ENCODE results near the gene SLC1A5.

Gene SLC1A5

DNA sequence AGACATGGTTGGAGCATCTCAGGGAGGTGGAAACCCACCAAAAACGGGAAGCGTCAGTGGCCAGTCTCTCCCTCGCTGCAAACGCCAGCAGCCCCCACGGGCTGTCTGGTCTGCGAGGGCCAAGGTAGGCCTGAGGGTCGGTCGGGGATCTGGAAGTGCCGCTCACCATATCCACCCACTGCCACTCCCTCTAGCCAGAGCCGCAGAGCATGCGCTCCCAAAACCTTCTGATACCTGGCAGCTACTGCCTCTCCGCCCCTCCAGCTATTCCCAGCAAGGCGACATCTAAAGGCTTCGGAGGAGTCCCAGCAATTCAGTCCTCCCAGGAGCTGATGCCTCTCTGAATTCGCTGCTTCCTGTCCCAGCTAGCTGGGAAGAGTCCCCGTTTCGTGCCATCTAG lies 46.9 kb downstream of the SLC1A5 start:
- DNase-seq: no peak

DNA sequence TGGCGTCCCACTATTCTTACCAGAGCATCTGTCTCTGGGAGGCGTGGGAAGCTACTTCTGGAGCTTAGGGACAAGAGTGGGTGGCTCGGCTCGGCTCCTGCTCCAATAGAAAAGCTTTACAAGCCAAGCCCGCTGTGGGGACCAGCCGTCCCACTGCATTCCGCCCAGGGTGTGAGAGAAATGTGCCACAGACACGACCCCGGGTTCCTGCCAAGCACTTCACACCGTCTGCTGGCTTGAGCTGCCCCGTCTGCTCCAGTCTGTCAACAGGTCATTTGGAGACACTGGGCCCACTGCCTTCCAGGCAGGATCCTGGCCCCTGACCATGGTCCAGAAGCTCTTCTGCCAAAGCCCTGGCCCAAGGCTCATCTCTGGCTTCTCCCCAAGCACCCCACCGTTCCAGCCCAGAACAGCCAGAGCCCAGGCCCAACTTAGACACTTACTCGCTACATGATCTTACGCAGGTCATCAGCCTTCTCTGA lies 49.1 kb downstream of the SLC1A5 start:
- no peak for DNase-seq

DNA sequence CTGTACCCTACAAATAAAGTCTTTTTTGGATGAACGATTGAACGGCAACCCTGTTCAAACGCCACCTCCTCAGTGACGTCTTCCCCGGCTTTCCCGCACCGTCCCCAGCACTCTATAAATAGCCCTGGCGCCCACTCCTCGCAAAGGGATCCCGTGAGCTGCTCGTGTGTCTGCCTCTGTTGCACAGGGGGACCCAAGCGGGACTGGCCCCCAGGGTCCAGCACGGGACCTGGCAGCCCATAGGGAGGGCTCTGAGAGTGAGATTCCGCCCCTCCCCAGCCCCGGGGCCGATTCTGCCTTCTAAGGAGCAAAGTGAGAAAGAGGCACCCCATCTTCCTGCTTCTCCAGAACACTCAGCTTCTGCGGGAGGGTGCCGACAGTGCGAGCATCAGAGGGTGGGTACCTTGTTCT lies 50.6 kb downstream of the SLC1A5 start:
- no peak for DNase-seq

DNA sequence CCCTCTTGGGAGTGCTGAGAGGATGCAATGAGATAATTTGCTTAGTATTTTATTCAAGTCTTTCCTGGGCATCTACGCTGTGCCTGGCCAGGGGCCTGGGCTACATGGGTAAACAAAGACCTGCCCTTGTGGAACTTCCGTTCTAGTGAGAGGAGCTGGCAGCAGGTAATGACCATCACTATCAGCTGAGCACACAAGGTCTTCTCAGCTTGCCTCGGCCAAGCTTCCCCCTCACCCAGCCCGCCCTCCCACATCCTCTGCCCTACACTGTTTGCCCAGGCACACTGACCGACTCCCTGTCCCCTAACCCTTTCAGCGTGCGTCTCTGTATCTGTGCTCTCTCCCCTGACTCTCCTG lies 51.1 kb downstream of the SLC1A5 start:
- no peak for DNase-seq

DNA sequence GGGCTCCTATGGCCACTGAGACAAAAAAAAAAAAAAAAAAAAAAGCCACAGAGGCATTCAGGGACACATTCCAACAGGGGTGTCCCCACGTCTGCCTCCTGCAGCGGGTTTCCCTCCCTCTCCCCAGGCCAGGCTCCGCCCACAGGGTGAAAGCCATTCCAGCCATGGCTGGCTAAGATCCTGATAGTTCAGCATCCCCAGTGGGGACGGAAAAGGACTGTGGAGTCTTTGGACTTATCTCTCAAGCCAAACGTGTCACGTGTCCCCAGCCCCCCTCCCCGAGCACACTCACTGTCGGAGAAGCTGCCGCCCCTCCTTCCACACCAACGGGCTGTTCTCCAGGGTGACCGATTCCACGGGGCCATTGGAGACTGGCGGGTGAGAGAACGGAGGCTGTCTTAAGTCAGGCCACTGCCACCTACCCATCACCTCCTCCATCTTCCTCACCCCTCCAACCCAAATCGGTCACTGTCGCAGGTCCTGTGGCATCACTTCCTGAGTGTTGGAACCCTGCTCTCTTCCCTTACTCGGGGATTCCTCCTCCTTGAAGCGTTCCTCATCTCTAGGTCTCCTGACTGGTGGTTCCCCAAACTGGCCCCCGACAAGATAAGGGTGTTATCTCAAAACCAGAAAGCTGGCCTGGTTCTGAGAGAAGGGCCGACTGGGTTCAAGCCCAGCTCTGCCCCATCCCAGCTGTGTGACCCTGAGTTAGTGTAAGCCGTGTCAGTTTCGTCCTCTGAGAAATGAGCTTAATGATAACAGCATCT lies 51.7 kb downstream of the SLC1A5 start:
- DNase-seq: no peak

DNA sequence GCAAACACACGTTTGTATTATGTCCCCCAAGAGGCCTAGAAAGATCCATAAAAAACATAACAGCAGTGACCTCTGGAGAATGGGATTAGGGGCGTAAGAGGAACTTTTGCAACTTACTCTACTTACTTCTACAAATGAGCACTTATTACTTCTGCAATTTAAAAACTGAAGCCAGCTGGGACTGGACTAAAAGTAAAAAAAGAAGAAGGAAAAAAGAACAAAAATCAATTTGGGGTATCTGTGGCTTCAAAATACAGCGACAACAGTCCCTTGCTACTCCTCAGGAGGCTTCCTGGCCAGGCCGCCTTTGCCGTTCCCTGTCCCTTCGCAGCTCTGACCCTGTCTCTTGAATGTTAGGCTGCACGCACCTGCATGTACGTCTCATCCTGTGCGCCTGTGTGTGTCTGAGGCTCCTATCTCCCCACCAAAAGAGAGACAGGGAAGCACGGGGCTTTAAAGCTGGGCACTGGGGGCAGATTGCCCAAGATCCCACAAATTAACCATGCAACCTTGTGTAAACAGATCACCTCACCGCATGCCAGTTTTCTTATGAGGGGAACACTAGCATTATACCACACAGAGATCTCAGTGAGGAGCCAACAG lies 54.6 kb downstream of the SLC1A5 start:
- DNase-seq: no peak

DNA sequence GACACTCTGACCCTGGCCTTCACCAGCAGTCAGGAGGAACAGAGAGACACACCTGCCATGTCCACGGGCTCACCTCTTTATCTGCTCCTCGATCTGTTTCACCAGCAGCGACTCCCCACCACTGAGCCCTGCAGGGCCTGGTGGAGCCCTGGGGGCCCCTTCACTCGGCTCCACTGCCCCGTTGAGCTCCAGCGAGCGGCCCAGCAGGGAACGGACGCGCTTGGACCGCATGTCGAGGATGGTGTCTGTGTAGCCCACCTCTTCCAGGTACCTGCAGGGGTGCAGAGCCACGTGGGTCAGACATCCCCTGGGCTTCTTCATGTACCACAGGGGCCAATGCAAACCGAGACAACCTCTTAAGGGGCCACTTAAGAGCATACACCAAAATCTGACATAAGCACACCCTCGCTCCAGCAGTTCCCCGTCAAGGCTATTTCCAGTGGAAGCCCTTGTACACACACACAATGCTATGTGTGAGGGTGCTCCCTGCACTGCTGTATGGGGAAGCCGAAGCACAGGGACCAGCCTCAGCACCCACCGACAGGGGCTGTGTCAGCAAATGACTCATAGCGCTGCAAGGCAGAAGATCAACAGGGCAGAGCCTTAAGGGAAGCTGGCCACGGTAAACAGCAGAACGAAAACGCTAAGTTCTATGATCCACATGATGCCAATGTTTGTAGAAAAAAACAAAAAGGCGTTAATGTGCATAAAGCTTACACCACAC lies 55.3 kb downstream of the SLC1A5 start:
- DNase-seq: no peak

DNA sequence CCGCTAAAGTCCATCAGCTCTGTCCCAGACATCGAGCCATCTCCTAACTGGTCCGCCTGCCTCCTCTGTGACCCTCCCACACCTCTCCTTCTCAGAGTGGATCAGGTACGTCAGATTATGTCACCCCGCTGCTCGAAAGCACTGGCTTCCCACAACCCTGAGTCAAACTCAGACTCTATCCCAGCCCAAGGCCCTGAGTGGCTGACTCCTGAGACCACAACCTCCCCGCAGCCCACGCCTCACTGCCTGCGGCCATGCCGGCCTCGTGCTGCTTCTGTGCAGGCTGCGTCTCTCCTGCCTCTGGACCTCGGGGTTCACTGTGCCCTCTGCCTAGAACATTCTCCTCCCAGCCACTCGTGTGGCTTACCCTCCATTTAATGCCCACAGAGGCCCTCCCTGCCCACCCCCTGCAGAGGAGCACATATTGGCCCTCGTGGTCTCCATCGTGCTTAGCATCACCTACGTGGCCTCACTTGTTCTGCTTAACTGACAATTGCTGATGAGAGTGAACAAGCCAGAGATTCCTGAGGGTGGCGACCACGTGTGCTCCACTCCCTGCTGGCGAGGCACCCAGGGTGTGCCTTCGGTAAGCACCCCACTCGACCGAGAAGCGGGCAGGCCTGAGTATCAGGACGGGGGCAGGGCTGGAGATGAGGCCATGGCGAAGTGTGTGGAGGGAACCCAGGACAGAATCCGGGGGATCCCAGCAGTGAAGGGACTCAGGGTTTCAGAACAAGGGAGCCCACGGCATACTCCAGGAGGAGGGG lies 56.0 kb downstream of the SLC1A5 start:
- no peak for DNase-seq

DNA sequence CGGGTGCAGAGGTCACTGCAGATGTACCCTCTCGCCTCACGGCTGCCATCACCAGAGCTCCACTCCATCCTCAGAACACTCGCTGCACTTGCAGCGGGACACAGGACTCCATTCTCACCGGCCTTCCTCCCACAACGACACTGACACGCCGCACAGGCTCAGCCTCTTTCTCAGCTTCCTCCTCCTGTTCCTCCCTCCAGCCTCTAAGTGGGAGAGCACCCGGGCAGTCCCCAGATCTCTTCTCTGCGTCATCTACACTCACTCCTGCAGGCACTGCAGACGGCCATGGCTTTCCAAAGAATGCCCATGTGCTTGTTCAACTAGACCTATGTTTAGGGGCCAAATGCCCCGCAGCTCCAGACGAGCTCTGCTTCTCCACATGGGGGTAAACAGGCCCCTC lies 56.8 kb downstream of the SLC1A5 start:
- no peak for DNase-seq

DNA sequence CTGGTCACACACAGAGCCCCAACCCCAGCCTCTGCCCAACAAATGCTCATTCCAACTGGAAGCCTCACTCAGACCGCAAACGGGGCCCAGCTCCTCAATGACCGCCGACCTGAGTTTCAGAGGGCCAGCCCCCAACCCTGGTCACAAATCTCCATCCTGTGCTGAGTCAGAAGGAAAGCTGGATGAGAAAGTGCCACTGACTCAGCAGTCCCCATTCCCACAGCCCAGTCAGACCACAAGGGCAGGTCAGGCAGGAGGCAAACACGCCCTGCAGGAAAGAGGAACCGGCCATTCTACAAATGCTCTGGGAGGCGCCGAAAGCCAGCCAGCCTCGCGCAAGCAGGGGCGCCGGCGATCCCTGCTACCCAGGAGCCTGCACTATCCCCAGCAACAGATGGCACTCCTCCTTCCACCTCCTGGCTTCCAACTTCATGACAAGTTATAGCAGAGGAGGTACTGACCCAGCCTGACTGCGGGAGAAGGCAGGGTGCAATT lies 57.3 kb downstream of the SLC1A5 start:
- DNase-seq: no peak

DNA sequence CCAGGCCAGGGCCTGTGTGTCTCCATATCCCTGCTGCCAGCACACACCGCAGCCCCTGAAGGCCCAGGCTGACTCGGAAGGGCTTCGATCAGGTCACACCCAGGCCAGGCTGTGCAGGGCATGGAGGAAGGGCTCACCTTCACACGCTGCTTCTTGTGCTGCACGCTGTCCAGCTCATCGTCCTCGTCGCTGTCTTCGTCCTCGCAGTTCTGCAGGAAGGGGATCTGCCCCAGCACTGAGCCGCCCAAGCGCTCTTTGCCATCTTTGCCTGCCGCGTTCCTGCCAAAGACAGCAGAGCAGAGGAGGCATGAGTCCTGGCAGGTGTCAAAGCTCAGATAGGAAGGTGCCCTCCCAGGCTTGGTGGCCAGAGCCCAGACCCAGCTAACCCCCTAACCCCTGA lies 57.8 kb downstream of the SLC1A5 start:
- no peak for DNase-seq

DNA sequence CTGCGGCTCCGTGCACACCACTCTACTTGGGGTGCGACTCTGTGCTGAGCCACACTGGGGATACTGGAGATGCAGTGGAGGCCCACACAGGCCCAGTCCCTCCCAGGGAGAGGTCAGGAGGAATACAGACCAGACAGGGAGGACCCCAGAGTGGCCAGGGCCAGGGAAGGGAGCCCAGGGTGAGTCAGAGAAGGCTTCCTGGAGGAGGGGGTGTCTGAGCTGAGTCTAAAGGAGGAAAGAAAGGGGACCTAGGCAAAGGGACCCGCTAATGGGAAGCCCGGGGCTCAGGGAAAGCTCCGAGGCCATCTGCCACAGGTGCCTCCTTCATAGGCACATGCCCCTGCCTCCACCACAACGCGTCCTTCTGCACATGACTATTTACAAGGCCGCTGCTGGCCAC lies 58.2 kb downstream of the SLC1A5 start:
- no peak for DNase-seq

DNA sequence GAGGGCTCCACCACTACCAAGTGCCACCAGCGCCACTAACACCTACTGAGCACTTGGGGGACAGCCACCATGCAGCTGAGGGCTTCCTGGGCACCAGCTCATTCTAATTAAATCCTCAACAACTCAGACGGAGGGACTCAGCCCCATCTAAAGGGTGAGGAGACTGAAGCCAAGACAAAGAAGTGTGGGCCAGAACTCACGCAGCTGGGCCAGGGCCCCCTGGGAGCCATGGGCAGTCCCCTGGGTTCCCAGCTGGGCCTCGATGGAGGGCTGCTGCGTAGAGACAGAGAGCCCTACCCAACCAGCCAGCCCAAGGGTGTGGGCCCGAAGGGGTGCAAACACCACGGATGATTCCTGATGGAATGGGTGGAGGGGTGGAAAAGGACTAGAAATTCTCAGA lies 58.7 kb downstream of the SLC1A5 start:
- no peak for DNase-seq

DNA sequence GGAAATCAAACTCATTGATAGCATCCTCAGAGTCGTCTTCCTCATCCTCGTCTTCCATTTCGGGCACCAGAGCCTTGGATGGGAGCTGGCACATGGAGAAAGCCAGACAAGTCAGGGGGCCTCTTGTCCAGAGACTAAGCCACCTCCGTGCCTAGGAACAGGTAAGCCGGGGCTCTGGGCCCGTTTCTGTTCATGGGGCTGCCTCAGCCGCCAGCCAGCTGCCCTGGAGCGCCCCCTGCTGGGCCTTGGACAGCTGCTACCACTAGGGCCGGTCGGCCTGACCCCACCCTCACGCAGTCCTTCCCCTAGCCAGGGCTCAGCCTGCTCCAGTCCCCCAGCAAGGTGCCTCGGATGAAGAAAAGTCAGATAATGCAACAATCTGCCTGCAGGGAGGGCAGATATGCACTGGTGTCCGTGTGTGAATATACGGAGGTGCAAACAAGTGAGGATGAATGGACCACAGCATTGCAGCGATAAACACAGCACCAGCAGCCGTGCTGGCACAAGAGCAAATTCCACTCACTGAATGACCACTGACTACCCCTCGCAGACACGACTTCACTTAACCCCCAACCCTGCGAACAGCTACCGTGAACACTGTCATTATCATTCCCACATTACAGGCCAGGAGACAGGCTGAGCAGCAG lies 59.6 kb downstream of the SLC1A5 start:
- peak; percentile 70 to 78 (median 75) for DNase-seq

DNA sequence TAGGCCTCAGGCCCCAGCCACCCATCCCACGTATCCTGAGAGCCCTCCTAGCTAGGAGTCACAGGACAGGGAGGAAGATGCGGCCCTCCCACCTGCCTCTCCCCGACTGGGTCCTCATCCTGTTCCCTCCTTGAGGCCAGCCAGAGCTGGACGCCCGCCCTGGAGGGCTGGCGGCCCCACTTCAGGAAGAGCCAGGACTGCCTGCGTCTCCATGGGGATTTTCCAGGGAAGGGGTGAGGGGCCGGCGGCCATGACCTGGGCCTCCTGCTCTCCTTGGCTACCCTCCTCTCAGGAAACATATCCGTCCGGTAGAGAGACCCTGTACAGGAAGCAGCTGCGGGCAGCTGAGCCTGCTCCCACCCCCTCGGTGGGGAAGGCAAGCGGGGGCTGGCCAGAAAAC lies 60.2 kb downstream of the SLC1A5 start:
- no peak for DNase-seq

DNA sequence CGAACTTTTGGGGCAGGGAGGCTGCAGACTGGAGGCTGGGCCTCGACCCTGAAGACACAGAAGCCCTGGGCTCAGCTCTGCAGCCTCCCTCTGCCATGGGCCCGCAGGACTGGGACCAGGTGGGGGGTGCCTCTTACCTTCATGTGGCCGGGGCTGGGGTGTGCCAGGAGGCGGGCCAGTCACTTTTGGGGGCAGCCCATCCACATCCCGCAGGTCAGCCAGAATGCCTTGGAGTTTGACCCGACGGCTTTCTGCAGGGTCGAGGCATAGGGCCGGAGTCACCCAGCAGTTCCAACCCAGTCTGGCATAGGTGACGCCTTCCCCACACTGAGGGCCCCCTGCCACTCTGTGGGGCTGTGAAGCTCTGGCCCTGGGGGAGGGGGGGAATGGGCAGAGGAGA lies 60.6 kb downstream of the SLC1A5 start:
- no peak for DNase-seq

DNA sequence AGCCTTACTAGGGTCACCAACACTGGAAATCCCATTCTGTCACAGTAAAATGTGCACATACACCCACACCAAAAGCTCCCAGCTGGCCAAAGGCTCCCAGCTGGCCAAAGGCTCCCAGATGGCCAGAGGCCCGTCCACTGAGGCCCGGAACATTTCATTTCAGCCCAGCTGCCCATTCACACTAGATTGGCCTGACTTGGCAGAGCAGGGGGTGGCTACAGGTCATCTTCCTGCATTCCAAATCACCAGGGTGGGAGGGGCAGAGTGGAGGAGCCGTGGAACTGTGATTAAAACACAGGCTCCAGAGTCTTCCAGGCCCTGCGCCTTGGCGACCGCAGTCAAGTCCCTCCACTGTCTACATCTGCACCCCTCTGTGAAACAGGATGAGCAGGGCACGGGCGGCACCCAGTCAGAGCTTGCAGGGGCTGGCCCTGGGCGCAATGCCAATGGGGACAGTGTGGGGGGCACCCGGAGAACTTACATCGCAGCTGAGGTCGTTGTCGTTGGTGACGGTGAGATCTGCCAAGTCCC lies 61.4 kb downstream of the SLC1A5 start:
- DNase-seq: no peak

DNA sequence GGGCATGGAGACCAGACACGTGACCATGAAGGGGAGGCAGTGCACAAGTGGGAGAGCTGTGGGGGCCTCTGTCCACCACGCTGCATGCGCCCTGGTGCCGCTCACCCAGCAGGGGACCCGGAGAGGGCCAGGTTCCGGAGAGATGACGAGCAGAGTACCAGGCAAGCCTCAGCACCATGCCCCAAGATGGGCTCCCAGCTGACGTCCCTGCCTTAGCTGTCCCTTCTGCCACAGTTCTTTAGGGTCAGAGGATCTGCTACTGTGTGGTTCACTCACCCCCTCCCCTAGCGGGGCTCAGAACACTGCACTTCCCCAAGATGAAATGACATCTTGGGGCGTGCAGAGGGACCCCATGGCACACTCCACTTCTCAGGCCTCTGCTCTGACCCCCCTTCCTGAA lies 61.8 kb downstream of the SLC1A5 start:
- DNase-seq: no peak

DNA sequence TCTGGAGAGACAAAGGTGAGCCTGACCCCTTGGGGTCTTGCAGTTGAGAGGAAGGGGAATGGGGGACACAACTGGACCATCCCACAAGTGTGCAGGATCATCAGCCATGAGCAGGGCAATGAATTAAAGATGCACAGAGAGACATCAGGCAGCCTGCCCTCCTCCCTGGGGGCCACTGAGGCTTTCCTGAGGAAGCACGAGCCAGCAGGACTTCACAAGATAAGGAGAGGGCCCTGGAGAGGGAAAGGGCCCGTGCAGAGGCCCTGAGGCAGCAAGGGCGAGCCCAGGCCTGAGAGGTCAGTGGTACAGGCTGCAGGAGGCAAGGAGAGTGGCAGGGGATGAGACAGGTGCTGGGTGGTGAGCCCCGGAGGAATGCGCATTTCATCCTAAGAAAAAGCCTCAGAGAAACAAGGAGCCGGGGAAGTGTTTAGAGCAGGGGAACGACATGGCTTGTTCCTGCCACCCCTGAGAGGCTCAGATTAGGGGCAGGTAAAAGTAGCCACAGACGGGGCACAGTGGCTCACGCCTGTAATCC lies 62.5 kb downstream of the SLC1A5 start:
- no peak for DNase-seq

DNA sequence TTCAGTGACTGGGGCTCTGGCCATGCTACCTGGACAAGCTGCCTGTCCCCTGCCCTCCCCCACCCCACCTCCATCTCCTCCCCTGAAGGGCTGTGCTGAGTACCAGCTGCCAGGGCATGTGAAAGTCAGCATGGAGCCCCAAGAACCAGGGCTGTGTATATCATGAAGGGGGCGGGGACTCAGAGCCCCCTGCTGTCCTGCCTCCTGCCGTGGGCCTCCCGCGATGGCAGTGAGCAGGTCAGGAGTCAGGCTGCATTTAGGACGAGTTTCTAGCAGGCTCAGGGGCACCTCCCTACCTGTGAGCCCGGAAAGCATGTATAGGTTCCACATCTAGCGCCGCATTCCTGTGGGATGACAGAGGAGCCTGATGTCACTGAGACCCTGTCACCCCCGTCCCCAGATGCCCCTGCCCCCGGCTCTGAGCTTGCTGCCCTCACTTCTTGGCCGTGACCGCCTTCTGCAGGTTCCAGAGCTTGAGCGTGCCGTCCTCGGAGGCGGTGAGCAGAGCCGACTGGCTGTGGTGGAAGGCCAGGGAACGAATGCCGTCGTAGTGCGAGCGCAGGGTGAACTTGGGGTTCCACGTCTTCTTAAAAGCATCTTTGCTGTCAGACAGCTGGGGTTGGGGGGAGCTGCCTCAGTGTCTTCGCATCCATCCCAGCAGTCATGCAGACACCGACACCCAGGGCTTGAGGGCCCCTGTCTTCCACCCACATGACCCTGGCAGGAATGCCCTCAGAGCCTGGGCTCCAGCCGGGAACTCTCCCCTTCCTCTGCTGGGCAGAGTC lies 63.2 kb downstream of the SLC1A5 start:
- no peak for DNase-seq

All from T-helper 1 cell (primary cell).